ENCODE measurements around the gene DIPK2A.

The DIPK2A gene

GRCh38 chr3:144015133-144015532 is 43.5 kb downstream of the DIPK2A start:
- DNase-seq: no peak
- Histone ChIP-seq H3K36me3 (ENCODE audit: control insufficient read depth in 4 of 4, insufficient read depth in 4 of 4, low read length in 3 of 4) (no peaks in the 10 kb centered on the region), H3K9me3 (ENCODE audit: control extremely low read depth in 1 of 5, control insufficient read depth in 4 of 5, insufficient read depth in 2 of 5, low read depth in 1 of 5, low read length in 4 of 5) (peaks cover 0 to 3% (median 0%) of the 10 kb centered on the region in 5 experiments), H3K4me3 (ENCODE audit: control insufficient read depth in 1 of 7, extremely low read depth in 1 of 7, insufficient read depth in 4 of 7, low read depth in 2 of 7, low read length in 6 of 7) (no peak overlapping the region), H3K27me3 (replicated peaks in 2 of 5; ENCODE audit: control insufficient read depth in 4 of 5, insufficient read depth in 5 of 5, low read length in 4 of 5) (no peaks in the 10 kb centered on the region), H3K4me1 (ENCODE audit: control extremely low read depth in 1 of 4, control insufficient read depth in 4 of 4, insufficient read depth in 4 of 4, low read length in 3 of 4) (no peaks in the 10 kb centered on the region), H3K27ac (ENCODE audit: insufficient read depth in 1 of 2, low read depth in 1 of 2, low read length in 2 of 2, poor library complexity in 1 of 2, severe bottlenecking in 2 of 2) (no peak overlapping the region)
- 100% methylated on average over 1 of the region's 3 CpGs for WGBS (ENCODE audit: insufficient coverage)
- ChIA-PET CTCF (no interaction called here), POLR2A (no interaction called here)

DNA sequence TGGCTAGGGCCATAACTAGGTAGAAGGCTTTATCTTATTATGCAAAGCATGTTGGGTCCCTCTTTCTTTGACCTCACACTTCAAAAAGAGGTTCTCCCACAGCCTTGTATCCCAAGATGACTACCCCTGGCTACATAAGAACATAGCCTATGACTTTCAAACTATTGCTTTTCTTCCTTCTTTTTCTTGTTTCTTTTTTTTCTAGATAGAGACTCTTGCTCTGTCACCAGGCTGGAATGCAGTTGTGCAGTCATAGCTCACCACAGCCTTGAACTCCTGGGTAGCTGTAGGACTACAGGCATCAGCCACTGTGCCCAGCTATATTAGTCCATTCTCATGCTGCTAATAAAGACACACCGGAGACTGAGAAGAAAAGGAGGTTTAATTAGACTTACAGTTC is 47.2 kb downstream of the DIPK2A start:
- Histone ChIP-seq H3K27ac (ENCODE audit: insufficient read depth in 1 of 2, low read depth in 1 of 2, low read length in 2 of 2, poor library complexity in 1 of 2, severe bottlenecking in 2 of 2) (no peak overlapping the region), H3K4me3 (ENCODE audit: control insufficient read depth in 1 of 7, extremely low read depth in 1 of 7, insufficient read depth in 4 of 7, low read depth in 2 of 7, low read length in 6 of 7) (no peak overlapping the region), H3K9me3 (ENCODE audit: control extremely low read depth in 1 of 5, control insufficient read depth in 4 of 5, insufficient read depth in 2 of 5, low read depth in 1 of 5, low read length in 4 of 5) (peaks cover 0 to 3% (median 0%) of the 10 kb centered on the region in 5 experiments), H3K4me1 (ENCODE audit: control extremely low read depth in 1 of 4, control insufficient read depth in 4 of 4, insufficient read depth in 4 of 4, low read length in 3 of 4) (no peaks in the 10 kb centered on the region), H3K36me3 (ENCODE audit: control insufficient read depth in 4 of 4, insufficient read depth in 4 of 4, low read length in 3 of 4) (no peaks in the 10 kb centered on the region), H3K27me3 (replicated peaks in 2 of 5; ENCODE audit: control insufficient read depth in 4 of 5, insufficient read depth in 5 of 5, low read length in 4 of 5) (no peaks in the 10 kb centered on the region)
- ChIA-PET CTCF (no interaction called here), POLR2A (no interaction called here)
- WGBS (ENCODE audit: insufficient coverage): no CpG with 5 or more reads among the region's 1 CpG
- DNase-seq: no peak

Data from common myeloid progenitor, CD34-positive (primary cell).